Mesenchymal stem cell (in vitro differentiated cells and primary cell): ENCODE data around the gene PRKAG2.

Experiments used
- DNase-seq: peaks from one replicate; pipeline ENCODE4 v3.0.0-alpha.2; 2013
- H2AFZ ChIP-seq: one replicate; pipeline ENCODE4 v1.6.1; 2013; ENCODE audit warnings: low read depth, mild to moderate bottlenecking, control low read depth, inconsistent platforms, low read length, moderate library complexity
- H2AK5ac ChIP-seq: 2 replicates; pipeline ENCODE4 v1.6.1; 2013; ENCODE audit warnings: low read length, moderate library complexity, mild to moderate bottlenecking, inconsistent platforms; ENCODE audit not compliant: severe bottlenecking
- H2BK120ac ChIP-seq: one replicate; pipeline ENCODE4 v1.6.1; 2013; ENCODE audit warnings: low read depth, mild to moderate bottlenecking, inconsistent platforms, low read length, moderate library complexity
- H2BK12ac ChIP-seq, 2 experiments: one replicate each; pipeline ENCODE4 v1.6.1; 2013; ENCODE audit warnings: inconsistent platforms in 2 of 2, low read length in 2 of 2, mild to moderate bottlenecking in 2 of 2, moderate library complexity in 2 of 2, control low read depth in 1 of 2
- H2BK15ac ChIP-seq: one replicate; pipeline ENCODE4 v1.6.1; 2013; ENCODE audit warnings: mild to moderate bottlenecking, low read depth, inconsistent platforms; ENCODE audit not compliant: poor library complexity, severe bottlenecking
- H2BK5ac ChIP-seq: 2 replicates; pipeline ENCODE4 v1.6.1; 2013; ENCODE audit warnings: low read depth, mild to moderate bottlenecking, low read length, control low read depth, inconsistent platforms; ENCODE audit not compliant: poor library complexity, severe bottlenecking
- H3K14ac ChIP-seq, 2 experiments: one replicate each; pipeline ENCODE4 v1.6.1; 2013; ENCODE audit warnings: inconsistent platforms in 2 of 2, low read length in 2 of 2, control low read depth in 1 of 2, mild to moderate bottlenecking in 1 of 2, moderate library complexity in 1 of 2
- H3K18ac ChIP-seq, 2 experiments: one replicate each; pipeline ENCODE4 v1.6.1; 2013; ENCODE audit warnings: inconsistent platforms in 2 of 2, low read length in 2 of 2, control low read depth in 1 of 2, low read depth in 1 of 2, mild to moderate bottlenecking in 1 of 2
- H3K23ac ChIP-seq, 2 experiments: one replicate each; pipeline ENCODE4 v1.6.1; 2013; ENCODE audit warnings: inconsistent platforms in 2 of 2, low read length in 2 of 2, mild to moderate bottlenecking in 2 of 2, moderate library complexity in 2 of 2, control low read depth in 1 of 2
- H3K27ac ChIP-seq: 2 replicates; pipeline ENCODE4 v1.5.1; 2013; ENCODE audit warnings: mild to moderate bottlenecking, moderate library complexity, low read length, control low read depth, inconsistent platforms; ENCODE audit not compliant: poor library complexity, severe bottlenecking
- H3K27me3 ChIP-seq, 2 experiments: 2 replicates each; pipeline versions ENCODE4 v1.6.1 to v1.7.0; 2013; ENCODE audit warnings: low read length in 2 of 2, mild to moderate bottlenecking in 2 of 2, moderate library complexity in 2 of 2, control low read depth in 1 of 2, inconsistent platforms in 1 of 2; ENCODE audit not compliant: control insufficient read depth in 1 of 2, insufficient read depth in 1 of 2
- H3K36me3 ChIP-seq, 2 experiments: 2 replicates each; pipeline versions ENCODE4 v1.6.1 to v1.7.0; 2013; ENCODE audit warnings: low read length in 2 of 2, control low read depth in 1 of 2, inconsistent platforms in 1 of 2, low read depth in 1 of 2, mild to moderate bottlenecking in 1 of 2; ENCODE audit not compliant: insufficient read depth in 2 of 2, control insufficient read depth in 1 of 2
- H3K4ac ChIP-seq, 2 experiments: one replicate each; pipeline ENCODE4 v1.6.1; 2013; ENCODE audit warnings: inconsistent platforms in 2 of 2, low read length in 2 of 2, mild to moderate bottlenecking in 2 of 2, moderate library complexity in 2 of 2, control low read depth in 1 of 2, low read depth in 1 of 2
- H3K4me1 ChIP-seq: 2 replicates; pipeline ENCODE4 v1.6.1; 2013; ENCODE audit warnings: low read depth, low read length, control low read depth; ENCODE audit not compliant: control insufficient read depth, insufficient read depth
- H3K4me2 ChIP-seq: 2 replicates; pipeline ENCODE4 v1.6.1; 2013; ENCODE audit warnings: low read length, mild to moderate bottlenecking, inconsistent platforms; ENCODE audit not compliant: poor library complexity, severe bottlenecking
- H3K4me3 ChIP-seq, 2 experiments: 2 replicates each; pipeline versions ENCODE4 v1.5.1 to v1.7.0; 2013; ENCODE audit warnings: low read length in 2 of 2, mild to moderate bottlenecking in 2 of 2, control low read depth in 1 of 2, low read depth in 1 of 2; ENCODE audit not compliant: insufficient read depth in 1 of 2
- H3K79me1 ChIP-seq: replicated peaks from 2 replicates; pipeline ENCODE4 v1.6.1; 2013; ENCODE audit warnings: mild to moderate bottlenecking, control low read depth, low read length, inconsistent platforms; ENCODE audit not compliant: poor library complexity, severe bottlenecking
- H3K9ac ChIP-seq: 2 replicates; pipeline ENCODE4 v1.7.0; 2013; ENCODE audit warnings: mild to moderate bottlenecking, low read length, moderate library complexity
- H3K9me3 ChIP-seq: 2 replicates; pipeline ENCODE4 v1.7.0; 2013; ENCODE audit warnings: mild to moderate bottlenecking, low read length; ENCODE audit not compliant: control insufficient read depth
- H4K8ac ChIP-seq: one replicate; pipeline ENCODE4 v1.6.1; 2013; ENCODE audit warnings: inconsistent platforms, mild to moderate bottlenecking, low read length, moderate library complexity
- H4K91ac ChIP-seq: one replicate; pipeline ENCODE4 v1.6.1; 2013; ENCODE audit warnings: mild to moderate bottlenecking, low read length, inconsistent platforms
- WGBS: methylation state at CpG from one replicate; pipeline ENCODE4 v1.1.7; 2013; ENCODE audit warnings: mixed read lengths; 5-methylcytosine and 5-hydroxymethylcytosine counted together

PRKAG2 gene

GRCh38 chr7:151717918-151718317, 159.0 kb downstream of the PRKAG2 start:
- 90% methylated on average over 5 of the region's 6 CpGs for WGBS
- Histone ChIP-seq H3K4ac (no peak overlapping the region), H3K36me3 (no peaks in the 10 kb centered on the region), H2AK5ac (peak overlapping the region; percentile 21), H3K79me1 (no peaks in the 10 kb centered on the region), H3K4me3 (no peak overlapping the region), H2BK15ac (no peak overlapping the region), H3K14ac (no peak overlapping the region), H2BK12ac (no peak overlapping the region), H3K27me3 (peaks cover 0 to 3% of the 10 kb centered on the region in 2 experiments), H3K23ac (no peak overlapping the region), H3K4me1 (peaks cover 28% of the 10 kb centered on the region), H2AFZ (no peak overlapping the region), H3K18ac (no peak overlapping the region), H3K9ac (no peak overlapping the region), H2BK5ac (no peak overlapping the region), H4K8ac (no peak overlapping the region), H4K91ac (no peak overlapping the region), H3K4me2 (no peak overlapping the region), H3K27ac (no peak overlapping the region), H3K9me3 (no peaks in the 10 kb centered on the region), H2BK120ac (no peak overlapping the region)
- DNase-seq, result no peak

GRCh38 chr7:151717415-151717814, 159.5 kb downstream of the PRKAG2 start:
- no peak overlapping the region for H3K4me3 ChIP-seq
- H3K27me3 ChIP-seq, result no peaks in the 10 kb centered on the region
- H3K4me1 ChIP-seq, result peaks cover 33% of the 10 kb centered on the region
- H3K9ac ChIP-seq, result no peak overlapping the region
- H3K14ac ChIP-seq, result no peak overlapping the region
- no peak overlapping the region for H3K4me2 ChIP-seq
- no peak overlapping the region for H2BK5ac ChIP-seq
- 90% methylated on average over 5 of the region's 5 CpGs for WGBS
- no peaks in the 10 kb centered on the region for H3K79me1 ChIP-seq
- H3K4ac ChIP-seq, result no peak overlapping the region
- no peak overlapping the region for H3K23ac ChIP-seq
- DNase-seq, result no peak
- H4K8ac ChIP-seq, result no peak overlapping the region
- H3K18ac ChIP-seq, result no peak overlapping the region
- H2AFZ ChIP-seq, result no peak overlapping the region
- no peak overlapping the region for H4K91ac ChIP-seq
- no peak overlapping the region for H3K27ac ChIP-seq
- no peak overlapping the region for H2BK12ac ChIP-seq
- no peak overlapping the region for H2AK5ac ChIP-seq
- H2BK120ac ChIP-seq, result no peak overlapping the region
- H3K36me3 ChIP-seq, result no peaks in the 10 kb centered on the region
- H2BK15ac ChIP-seq, result no peak overlapping the region
- no peaks in the 10 kb centered on the region for H3K9me3 ChIP-seq

- Histone ChIP-seq H3K4me2 (no peak overlapping the region), H2BK12ac (no peak overlapping the region), H2BK15ac (no peak overlapping the region)
Observed at GRCh38 chr7:151716323-151716722, 160.6 kb downstream of the PRKAG2 start.

GRCh38 chr7:151715666-151716315, 161.1 kb downstream of the PRKAG2 start:
- WGBS, result 89% methylated on average over 13 of the region's 14 CpGs

More at GRCh38 chr7:151716323-151716722, 160.6 kb downstream of the PRKAG2 start:
- H3K18ac ChIP-seq, result no peak overlapping the region
- no peak overlapping the region for H3K4ac ChIP-seq
- no peaks in the 10 kb centered on the region for H3K27me3 ChIP-seq
- no peak overlapping the region for H2AK5ac ChIP-seq
- no peaks in the 10 kb centered on the region for H3K9me3 ChIP-seq
- H2BK5ac ChIP-seq, result no peak overlapping the region
- H3K23ac ChIP-seq, result no peak overlapping the region
- no peak overlapping the region for H4K8ac ChIP-seq
- H2AFZ ChIP-seq, result no peak overlapping the region
- H4K91ac ChIP-seq, result no peak overlapping the region
- H3K4me3 ChIP-seq, result no peak overlapping the region
- no peak overlapping the region for H2BK120ac ChIP-seq
- no peaks in the 10 kb centered on the region for H3K36me3 ChIP-seq
- H3K14ac ChIP-seq, result no peak overlapping the region
- H3K9ac ChIP-seq, result no peak overlapping the region
- H3K79me1 ChIP-seq, result no peaks in the 10 kb centered on the region
- no peak overlapping the region for H3K27ac ChIP-seq
- no peak for DNase-seq
- H3K4me1 ChIP-seq, result peaks cover 39% of the 10 kb centered on the region
- 90% methylated on average over 5 of the region's 5 CpGs for WGBS

More at GRCh38 chr7:151715666-151716315, 161.1 kb downstream of the PRKAG2 start:
- Histone ChIP-seq H3K14ac (no peak overlapping the region), H3K23ac (no peak overlapping the region), H3K4ac (no peak overlapping the region), H3K4me2 (no peak overlapping the region), H3K27me3 (no peaks in the 10 kb centered on the region), H2AK5ac (no peak overlapping the region), H2BK12ac (no peak overlapping the region), H2AFZ (no peak overlapping the region), H3K36me3 (no peaks in the 10 kb centered on the region), H4K8ac (no peak overlapping the region), H2BK5ac (no peak overlapping the region), H3K9me3 (no peaks in the 10 kb centered on the region), H3K79me1 (no peaks in the 10 kb centered on the region), H3K4me3 (no peak overlapping the region), H3K27ac (no peak overlapping the region), H4K91ac (no peak overlapping the region), H3K4me1 (peaks cover 37% of the 10 kb centered on the region), H2BK15ac (no peak overlapping the region), H2BK120ac (no peak overlapping the region), H3K18ac (no peak overlapping the region), H3K9ac (no peak overlapping the region)
- DNase-seq, result no peak
